Cardiac muscle cell (in vitro differentiated cells and primary cell): ENCODE data around the gene PLA2G4A. TPM values are rescaled to one million over a fixed set of nuclear protein-coding genes. Genes with fewer than 3 reads are reported as not detected.

ENCODE experiments used
- DNase-seq, 2 donors: peaks; one replicate each; pipeline versions ENCODE4 v3.0.0 to v3.0.0-alpha.2; 2010 to 2017; ENCODE audit warnings: low read depth in 1 of 2, low spot score in 1 of 2
- H3K27ac ChIP-seq: fragments of 200-600 bp; sonication (generic); 2 replicates; pipeline ENCODE4 v1.5.1; 2016
- H3K27me3 ChIP-seq: fragments of 200-600 bp; sonication (generic); 2 replicates; pipeline ENCODE4 v1.6.0; 2016; ENCODE audit warnings: control low read depth
- H3K36me3 ChIP-seq: fragments of 200-600 bp; sonication (generic); 2 replicates; pipeline ENCODE4 v1.5.1; 2016; ENCODE audit warnings: control low read depth
- H3K4me1 ChIP-seq: fragments of 200-600 bp; sonication (generic); 2 replicates; pipeline ENCODE4 v1.8.1; 2017; ENCODE audit warnings: low read depth, mild to moderate bottlenecking, mixed run types
- H3K4me3 ChIP-seq: fragments of 200-600 bp; sonication (generic); 2 replicates; pipeline ENCODE4 v1.5.1; 2016; ENCODE audit warnings: mild to moderate bottlenecking
- H3K9me3 ChIP-seq: fragments of 200-600 bp; sonication (generic); 2 replicates; pipeline ENCODE4 v1.5.1; 2017; ENCODE audit warnings: low read depth, mild to moderate bottlenecking, control low read depth
- CTCF ChIP-seq: IDR thresholded peaks from 2 replicates; pipeline ENCODE4 v1.5.1; 2012; ENCODE audit warnings: low read depth, mild to moderate bottlenecking, low read length
- polyA plus RNA-seq: library from polyadenylated mRNA; unstranded; fragments of >200 nt; fragmentation: Nextera tagmentation; extraction: Ambion mirVana; gene quantifications from 2 replicates; pipeline ENCODE4 v1.2.1, GENCODE V29; 2016
- total RNA-seq: library from RNA; depleted of rRNA; stranded (reverse); fragments of >200 nt; gene quantifications from 2 replicates; pipeline ENCODE4 v1.2.3, GENCODE V29; 2016

Gene PLA2G4A
- total and polyA plus RNA-seq, 2 experiments from 2014 or later = 0.09 TPM; not detected in 1

- H3K4me3 ChIP-seq = no peak overlapping the region
- no peaks in the 10 kb centered on the region for H3K4me1 ChIP-seq
- TF ChIP-seq CTCF = no peak
- H3K36me3 ChIP-seq = no peaks in the 10 kb centered on the region
- H3K27me3 ChIP-seq = no peaks in the 10 kb centered on the region
- H3K27ac ChIP-seq = no peak overlapping the region
- H3K9me3 ChIP-seq = no peaks in the 10 kb centered on the region
- DNase-seq = peak in 1 of 2 donors; percentile 50
Observed at GRCh38 chr1:186848509-186849130, 19.9 kb downstream of the PLA2G4A start.

GRCh38 chr1:186849271-186849671, 20.5 kb downstream of the PLA2G4A start:
- Histone ChIP-seq H3K27ac (no peak overlapping the region), H3K4me3 (no peak overlapping the region), H3K27me3 (no peaks in the 10 kb centered on the region), H3K36me3 (no peaks in the 10 kb centered on the region), H3K9me3 (no peaks in the 10 kb centered on the region), H3K4me1 (no peaks in the 10 kb centered on the region)
- no peak for DNase-seq
- TF ChIP-seq CTCF = no peak

- no peaks in the 10 kb centered on the region for H3K36me3 ChIP-seq
- H3K27me3 ChIP-seq = no peaks in the 10 kb centered on the region
- H3K4me3 ChIP-seq = no peak overlapping the region
- no peak for TF ChIP-seq CTCF
- H3K27ac ChIP-seq = no peak overlapping the region
- DNase-seq = no peak
- H3K9me3 ChIP-seq = no peaks in the 10 kb centered on the region
- no peaks in the 10 kb centered on the region for H3K4me1 ChIP-seq
Observed at GRCh38 chr1:186849826-186850225, 21.1 kb downstream of the PLA2G4A start.

- Histone ChIP-seq H3K27me3 (no peaks in the 10 kb centered on the region), H3K27ac (no peak overlapping the region), H3K9me3 (no peaks in the 10 kb centered on the region), H3K4me1 (no peaks in the 10 kb centered on the region), H3K4me3 (no peak overlapping the region), H3K36me3 (no peaks in the 10 kb centered on the region)
- no peak for TF ChIP-seq CTCF
- DNase-seq = no peak
Observed at GRCh38 chr1:186854102-186854501, 25.4 kb downstream of the PLA2G4A start.

- Histone ChIP-seq H3K27ac (no peak overlapping the region), H3K36me3 (no peaks in the 10 kb centered on the region), H3K9me3 (no peaks in the 10 kb centered on the region), H3K4me3 (no peak overlapping the region), H3K27me3 (no peaks in the 10 kb centered on the region), H3K4me1 (no peaks in the 10 kb centered on the region)
- no peak for TF ChIP-seq CTCF
- no peak for DNase-seq
Observed at GRCh38 chr1:186858923-186859322, 30.2 kb downstream of the PLA2G4A start.

GRCh38 chr1:186859995-186860394, 31.2 kb downstream of the PLA2G4A start:
- Histone ChIP-seq H3K4me1 (no peaks in the 10 kb centered on the region), H3K27me3 (no peaks in the 10 kb centered on the region), H3K9me3 (no peaks in the 10 kb centered on the region), H3K4me3 (no peak overlapping the region), H3K27ac (no peak overlapping the region), H3K36me3 (no peaks in the 10 kb centered on the region)
- no peak for DNase-seq
- no peak for TF ChIP-seq CTCF
